ENCODE measurements around the gene METAP2.

GRCh38 chr12:95460896-95461295, 13.1 kb upstream of the METAP2 start:
- TF ChIP-seq REST (IDR thresholded peaks at IDR 0.05; ENCODE audit: low read depth) (no peak), EZH2 (IDR thresholded peaks at IDR 0.05) (no peak), ATF3 (IDR thresholded peaks at IDR 0.05) (no peak), CTCF (IDR thresholded peaks at IDR 0.05 in 2 of 3, conservative IDR thresholded peaks at IDR 0.05 in 1 of 3; ENCODE audit: borderline replicate concordance in 1 of 3, insufficient read depth in 1 of 3, low read depth in 2 of 3, low read length in 2 of 3) (no peak), POLR2AphosphoS5 (IDR thresholded peaks at IDR 0.05; ENCODE audit: low read depth, low read length) (no peak), TCF7L2 (IDR thresholded peaks at IDR 0.05; ENCODE audit: borderline replicate concordance, extremely low read depth, insufficient read depth, insufficient read length) (no peak), SRF (IDR thresholded peaks at IDR 0.05; ENCODE audit: low read depth) (no peak), CEBPB (IDR thresholded peaks at IDR 0.05; ENCODE audit: low read depth) (no peak), FOSL1 (IDR thresholded peaks at IDR 0.05; ENCODE audit: low read depth) (no peak), YY1 (IDR thresholded peaks at IDR 0.05; ENCODE audit: extremely low read depth, insufficient replicate concordance, low read depth, low read length) (no peak), SIN3A (IDR thresholded peaks at IDR 0.05; ENCODE audit: low read depth) (no peak), EZH2phosphoT487 (IDR thresholded peaks at IDR 0.05; ENCODE audit: borderline replicate concordance) (no peak), POLR2A (IDR thresholded peaks at IDR 0.05; ENCODE audit: borderline replicate concordance, extremely low read depth, insufficient read depth, insufficient read length) (no peak), ZBTB33 (IDR thresholded peaks at IDR 0.05; ENCODE audit: extremely low read depth, insufficient replicate concordance, low read length) (no peak)

Measured in HCT116 (cell line).